GM21528 (cell line): ENCODE data around the gene MGA.
"Not testable (repeated sequence)": the region's sequence is repeated elsewhere in the genome, so short reads cannot be mapped to it uniquely, and the experiment has no call there.

Experiments used
- ATAC-seq: cut with Tn5 transposase; IDR thresholded peaks from one replicate; pipeline ENCODE4 v1.9.1; 2021; ENCODE audit warnings: mild to moderate bottlenecking, moderate library complexity; ENCODE audit not compliant: unreplicated experiment, low FRiP score

Gene MGA

GRCh38 chr15:41703120-41703519 is 42.9 kb downstream of the MGA start:
- no peak for ATAC-seq

DNA sequence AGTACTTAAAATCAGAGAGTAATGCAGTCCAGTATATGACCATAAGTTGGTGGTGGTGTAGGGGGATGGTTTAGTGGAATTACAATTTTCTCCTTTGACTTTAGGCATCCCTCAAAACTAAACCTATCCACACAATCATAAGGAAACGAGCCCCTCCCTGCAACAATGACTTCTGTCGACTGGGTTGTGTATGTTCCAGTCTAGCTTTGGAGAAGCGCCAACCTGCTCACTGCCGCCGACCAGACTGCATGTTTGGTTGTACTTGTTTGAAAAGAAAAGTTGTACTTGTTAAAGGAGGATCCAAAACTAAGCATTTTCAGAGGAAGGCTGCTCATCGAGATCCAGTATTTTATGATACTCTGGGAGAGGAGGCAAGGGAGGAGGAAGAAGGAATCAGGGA is 52.8 kb downstream of the MGA start:
- ATAC-seq, result no peak

DNA sequence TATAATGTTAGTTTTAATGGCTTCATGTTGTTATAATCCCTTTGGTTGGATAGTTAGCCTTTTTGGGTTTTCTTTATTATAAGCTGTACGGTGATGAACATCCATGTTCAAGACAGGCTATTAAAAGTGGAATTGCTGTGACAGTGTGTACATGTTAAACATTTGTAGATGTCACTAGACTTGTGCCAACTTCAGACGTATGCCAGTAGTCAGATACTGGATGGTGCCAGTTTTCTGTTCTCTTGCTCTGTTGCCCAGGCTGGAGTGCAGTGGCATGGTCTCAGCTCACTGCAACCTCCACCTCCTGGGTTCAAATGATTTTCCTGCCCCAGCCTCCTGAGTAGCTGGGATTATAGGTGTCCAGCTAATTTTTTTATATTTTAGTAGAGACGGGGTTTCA is 54.1 kb downstream of the MGA start:
- no peak for ATAC-seq

DNA sequence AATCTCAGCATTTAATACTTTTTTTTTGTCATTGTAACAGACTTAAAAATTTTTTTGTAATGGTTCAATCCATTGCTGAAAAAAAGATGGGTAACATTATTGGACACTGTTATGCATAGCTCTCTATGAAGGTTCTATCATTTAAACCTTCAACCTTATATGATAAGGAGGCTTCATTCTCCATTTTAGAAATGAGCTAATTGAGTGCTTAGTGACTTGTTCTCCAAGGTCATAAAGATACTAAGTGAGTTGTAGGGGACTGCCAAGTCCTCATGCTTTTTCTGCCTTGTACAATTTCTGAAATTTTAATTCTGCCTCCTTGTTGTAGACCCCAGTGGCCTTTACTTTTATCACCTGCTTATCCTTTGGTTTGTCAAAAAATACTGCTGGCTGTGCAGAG is 56.7 kb downstream of the MGA start:
- no peak for ATAC-seq

DNA sequence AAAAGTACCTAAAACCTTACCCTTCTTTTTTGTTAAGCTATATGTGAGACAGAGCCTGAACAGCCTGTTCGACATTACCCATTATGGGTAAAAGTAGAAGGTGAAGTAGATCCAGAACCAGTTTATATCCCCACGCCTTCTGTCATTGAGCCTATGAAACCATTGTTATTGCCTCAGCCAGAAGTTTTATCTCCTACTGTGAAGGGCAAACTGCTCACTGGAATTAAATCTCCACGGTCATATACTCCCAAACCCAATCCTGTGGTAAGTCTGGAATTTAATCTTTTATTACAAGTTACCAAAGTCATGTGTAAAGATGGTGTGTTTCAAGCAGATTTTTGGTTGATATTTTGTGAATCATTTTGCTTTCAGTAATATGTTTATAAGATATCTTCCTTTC is 66.9 kb downstream of the MGA start:
- no peak for ATAC-seq

GRCh38 chr15:41728061-41728460 is 67.9 kb downstream of the MGA start:
- not testable (repeated sequence) for ATAC-seq

GRCh38 chr15:41730543-41730942 is 70.3 kb downstream of the MGA start:
- ATAC-seq, result no peak

DNA sequence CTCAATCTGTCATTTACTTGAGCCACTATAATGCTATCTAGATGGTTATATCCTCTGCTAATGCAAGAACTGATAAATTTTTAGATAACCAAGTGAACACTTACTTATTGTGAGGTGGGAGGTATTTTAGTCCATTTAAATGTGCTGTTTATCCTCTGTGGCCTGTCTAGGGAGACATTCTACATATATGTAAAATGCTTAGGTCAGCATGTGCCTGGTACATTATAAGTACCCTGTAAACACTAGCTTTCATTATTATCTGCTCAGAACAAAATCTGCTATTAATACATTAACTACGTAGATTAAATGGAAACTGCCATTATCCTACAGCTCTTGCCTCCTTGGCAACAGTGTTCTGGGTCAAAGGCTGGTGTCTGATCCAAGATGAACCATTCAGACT is 72.3 kb downstream of the MGA start:
- no peak for ATAC-seq

- no peak for ATAC-seq
Observed at GRCh38 chr15:41734079-41734478, 73.9 kb downstream of the MGA start.

- ATAC-seq, result no peak
Observed at GRCh38 chr15:41735046-41735445, 74.8 kb downstream of the MGA start.

GRCh38 chr15:41735492-41735891 is 75.3 kb downstream of the MGA start:
- not testable (repeated sequence) for ATAC-seq

DNA sequence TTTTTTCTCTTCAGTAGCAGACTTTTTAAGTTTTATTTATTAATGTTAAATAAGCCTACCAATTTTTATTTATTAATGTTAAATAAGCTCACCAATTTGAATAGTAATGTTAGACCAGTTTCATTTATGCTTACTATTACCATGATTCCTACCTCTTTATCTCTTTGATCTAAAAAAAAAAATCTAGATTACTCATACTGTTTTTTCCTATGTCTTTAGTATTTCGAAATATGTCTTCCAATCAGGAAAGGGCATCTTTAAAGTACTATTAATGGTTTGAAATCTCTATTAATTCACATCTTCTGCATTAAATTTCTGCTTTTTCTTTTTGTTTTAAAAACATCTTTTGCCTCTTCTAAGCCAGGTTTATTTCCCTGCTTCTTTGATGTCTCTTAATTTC is 86.6 kb downstream of the MGA start:
- no peak for ATAC-seq

- ATAC-seq, result no peak
Observed at GRCh38 chr15:41756198-41756597, 96.0 kb downstream of the MGA start.

DNA sequence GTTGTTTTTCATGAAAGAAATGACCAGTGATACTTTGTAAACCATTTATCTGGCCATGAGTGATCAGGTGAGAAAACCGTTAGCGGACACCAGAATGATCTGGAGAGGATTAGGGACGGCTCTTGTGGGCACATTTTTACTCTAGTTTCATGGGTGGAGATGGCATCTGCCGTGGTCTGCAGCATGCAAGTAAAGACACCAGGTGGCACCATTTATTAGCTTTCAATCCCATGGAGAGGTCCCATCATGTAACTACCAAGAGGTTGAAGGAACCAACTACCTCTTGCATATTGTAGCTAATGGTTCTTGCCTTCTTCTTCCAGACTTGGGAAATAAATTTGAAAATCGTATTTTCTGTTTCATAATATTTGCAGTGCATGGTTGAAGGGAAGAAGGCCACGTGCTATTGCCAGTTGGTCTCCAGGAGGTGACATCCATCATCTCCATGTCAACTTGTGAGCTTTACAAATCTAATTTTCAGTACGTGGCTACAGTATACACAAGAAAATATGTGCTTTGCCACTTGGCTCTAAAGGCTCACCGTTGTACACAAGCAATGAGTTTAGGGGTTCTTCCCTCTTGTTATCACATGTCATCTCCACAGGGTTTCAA is 112.6 kb downstream of the MGA start:
- ATAC-seq, result no peak

- no peak for ATAC-seq
Observed at GRCh38 chr15:41773332-41773728, 113.1 kb downstream of the MGA start.

- peak; percentile 2 for ATAC-seq
Observed at GRCh38 chr15:41773729-41774061, 113.5 kb downstream of the MGA start.

DNA sequence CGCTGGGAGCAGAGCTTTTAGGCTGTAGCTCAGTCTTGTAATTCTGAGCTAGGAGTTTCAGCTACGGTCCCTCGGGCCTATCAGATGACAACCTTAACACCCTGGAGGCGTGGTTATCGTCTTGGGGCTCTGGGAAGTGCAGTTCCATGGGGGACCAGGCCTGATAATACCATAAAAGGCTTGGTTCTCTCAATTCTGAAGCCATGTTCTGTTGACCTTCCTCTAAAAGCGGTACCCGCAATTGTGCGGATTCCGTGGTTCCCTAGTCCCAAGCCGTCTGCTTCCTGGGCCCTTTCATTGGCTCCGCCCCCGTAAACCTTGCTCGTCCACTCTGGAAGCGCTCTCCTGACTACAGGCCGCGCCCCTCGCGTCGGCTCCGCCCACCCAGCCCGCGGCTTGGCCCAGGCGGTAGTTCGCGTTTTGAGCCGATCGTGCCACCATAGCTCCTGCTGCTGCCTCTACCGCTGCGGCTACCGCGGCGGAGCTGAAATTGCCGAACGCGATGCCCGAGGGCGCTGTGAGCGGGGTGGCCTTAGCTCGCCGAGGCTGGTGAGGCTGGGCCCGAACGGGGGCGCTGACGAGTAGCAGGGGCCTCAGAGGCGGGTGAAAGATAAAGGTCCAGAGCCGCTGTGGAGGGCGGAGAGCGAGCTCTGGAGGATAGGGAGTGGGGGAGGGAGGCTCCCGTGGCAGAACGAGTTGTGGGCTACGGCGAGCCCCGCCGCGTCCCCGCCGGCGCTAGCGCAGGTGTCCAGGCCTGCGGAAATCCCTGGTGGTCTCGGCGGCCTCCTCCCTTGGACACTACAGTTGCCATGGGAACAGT is 114.1 kb downstream of the MGA start, which contains the start of gene MAPKBP1:
Gene MAPKBP1, plus strand, starts transcription at position 423 of the 820 bp plus-strand sequence. CDS start 792 bp downstream, outside the sequence.
- ATAC-seq, result peak; percentile 77

GRCh38 chr15:41774882-41775417 is 114.7 kb downstream of the MGA start:
- peak; percentile 21 for ATAC-seq

DNA sequence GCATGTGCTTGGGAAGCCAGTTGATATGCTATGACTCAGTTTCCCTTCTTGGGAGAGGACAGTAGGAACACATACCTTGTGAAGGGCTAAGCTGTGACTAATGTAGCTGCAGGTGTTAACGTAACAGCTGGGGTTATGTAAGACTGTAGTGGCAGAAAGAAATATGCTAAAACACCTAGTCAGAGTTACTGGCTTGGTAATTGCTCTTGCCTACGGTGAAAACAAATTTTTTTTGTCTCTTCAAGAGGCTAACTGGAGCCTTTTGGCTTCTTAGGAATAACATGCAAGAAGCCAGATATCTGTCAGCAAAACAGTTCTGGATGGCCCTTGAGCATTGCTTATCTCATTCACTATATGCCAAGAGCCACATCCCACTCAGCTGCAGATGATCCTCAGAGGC is 115.4 kb downstream of the MGA start:
- no peak for ATAC-seq

- ATAC-seq, result no peak
Observed at GRCh38 chr15:41777421-41777973, 117.3 kb downstream of the MGA start.

DNA sequence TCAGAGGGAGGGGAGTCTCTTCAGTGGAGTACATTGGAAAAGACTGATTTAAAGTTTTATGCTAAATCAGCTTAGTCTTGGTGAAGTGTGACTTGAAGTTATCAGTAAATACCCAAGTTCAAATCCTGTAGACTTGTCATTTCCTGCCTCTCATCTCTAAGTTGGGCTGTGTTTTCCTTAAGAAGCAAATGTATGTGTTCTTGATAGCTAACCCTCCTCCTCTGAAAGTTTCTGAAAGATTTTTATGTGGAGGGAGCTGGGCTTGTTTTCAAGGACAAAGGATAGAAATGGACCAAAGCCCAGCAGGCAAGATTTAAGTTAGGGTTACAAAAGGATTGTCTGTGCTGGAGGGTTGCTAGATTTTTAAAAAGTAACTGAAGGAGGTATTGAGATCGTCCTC is 118.3 kb downstream of the MGA start:
- no peak for ATAC-seq
